ENCODE data around the gene RPL32.

Gene RPL32

DNA sequence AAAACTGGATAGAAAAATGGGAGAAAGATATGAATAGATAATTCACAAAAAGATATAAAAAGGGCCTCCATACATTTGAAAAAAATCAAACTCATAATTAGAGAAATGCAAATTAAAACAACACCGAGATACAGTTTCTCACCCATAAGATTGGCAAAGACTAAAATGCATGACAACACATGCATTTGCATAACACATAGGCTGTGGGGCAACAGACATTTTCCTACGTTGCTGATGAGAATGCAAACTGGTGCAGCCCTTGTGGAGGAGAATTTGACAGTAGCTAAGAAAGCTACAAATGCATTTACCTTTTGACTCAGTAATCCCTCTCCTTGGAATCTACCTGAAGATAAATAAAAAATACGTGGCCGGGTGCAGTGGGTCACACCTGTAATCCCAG, 56.3 kb downstream of the RPL32 start:
- Mint-ChIP-seq H3K9me3 (no peaks in the 10 kb centered on the region), H3K4me3 (no peak overlapping the region), H3K27me3 (ENCODE audit: low read depth) (peaks cover 8% of the 10 kb centered on the region), H3K36me3 (ENCODE audit: low read depth) (no peaks in the 10 kb centered on the region), H3K27ac (no peak overlapping the region), H3K4me1 (peaks cover 22% of the 10 kb centered on the region)
- TF ChIP-seq, protein P1, sequence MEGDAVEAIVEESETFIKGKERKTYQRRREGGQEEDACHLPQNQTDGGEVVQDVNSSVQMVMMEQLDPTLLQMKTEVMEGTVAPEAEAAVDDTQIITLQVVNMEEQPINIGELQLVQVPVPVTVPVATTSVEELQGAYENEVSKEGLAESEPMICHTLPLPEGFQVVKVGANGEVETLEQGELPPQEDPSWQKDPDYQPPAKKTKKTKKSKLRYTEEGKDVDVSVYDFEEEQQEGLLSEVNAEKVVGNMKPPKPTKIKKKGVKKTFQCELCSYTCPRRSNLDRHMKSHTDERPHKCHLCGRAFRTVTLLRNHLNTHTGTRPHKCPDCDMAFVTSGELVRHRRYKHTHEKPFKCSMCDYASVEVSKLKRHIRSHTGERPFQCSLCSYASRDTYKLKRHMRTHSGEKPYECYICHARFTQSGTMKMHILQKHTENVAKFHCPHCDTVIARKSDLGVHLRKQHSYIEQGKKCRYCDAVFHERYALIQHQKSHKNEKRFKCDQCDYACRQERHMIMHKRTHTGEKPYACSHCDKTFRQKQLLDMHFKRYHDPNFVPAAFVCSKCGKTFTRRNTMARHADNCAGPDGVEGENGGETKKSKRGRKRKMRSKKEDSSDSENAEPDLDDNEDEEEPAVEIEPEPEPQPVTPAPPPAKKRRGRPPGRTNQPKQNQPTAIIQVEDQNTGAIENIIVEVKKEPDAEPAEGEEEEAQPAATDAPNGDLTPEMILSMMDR (IDR thresholded peaks at IDR 0.05; ENCODE audit: unreplicated experiment in 3 of 3): no peak

Measured in nephron (organoid).